Lower leg skin (tissue), 3 donors: Measurements from ENCODE around the gene ZNF593OS.

Source experiments
- POLR2A ChIP-seq, 2 donors: fragments of 450-650 bp; IDR thresholded peaks; one replicate each; pipeline ENCODE4 v1.6.1; 2016 to 2017; ENCODE audit warnings: antibody characterized with exemption in 2 of 2, mild to moderate bottlenecking in 1 of 2, moderate library complexity in 1 of 2
- TF ChIP-seq, protein P1 (sequence below), 3 donors: fragments of 450-650 bp; IDR thresholded peaks; one replicate each; pipeline ENCODE4 v1.5.1; 2016; ENCODE audit warnings: antibody characterized with exemption in 3 of 3, mild to moderate bottlenecking in 3 of 3, moderate library complexity in 2 of 3

DNA sequence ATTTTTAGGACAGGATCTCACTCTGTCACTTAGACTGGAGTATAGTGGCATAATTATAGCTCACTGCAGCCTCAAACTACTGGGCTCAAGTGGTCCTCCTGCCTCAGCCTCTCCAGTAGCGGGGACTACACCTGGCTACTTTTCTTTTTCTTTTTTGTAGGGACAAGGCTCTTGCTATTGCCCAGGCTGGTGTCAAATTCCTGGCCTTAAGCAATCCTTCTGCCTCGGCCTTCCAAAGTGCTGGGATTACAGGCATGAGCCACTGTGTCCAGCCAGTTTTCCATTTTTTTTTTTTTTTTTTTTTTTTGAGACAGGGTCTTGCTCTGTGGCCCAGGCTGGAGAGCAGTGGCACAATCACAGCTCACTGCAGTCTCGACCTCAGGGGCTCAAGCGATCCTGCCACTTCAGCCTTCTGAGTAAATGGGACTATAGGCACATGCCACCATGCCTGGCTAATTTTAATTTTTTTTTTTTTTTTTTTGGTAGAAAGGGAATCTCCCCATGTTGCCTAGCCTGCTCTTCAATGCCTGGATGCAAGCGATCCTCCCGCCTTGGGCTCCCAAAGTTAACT lies 41.8 kb upstream of the ZNF593OS start:
- TF ChIP-seq, protein P1, sequence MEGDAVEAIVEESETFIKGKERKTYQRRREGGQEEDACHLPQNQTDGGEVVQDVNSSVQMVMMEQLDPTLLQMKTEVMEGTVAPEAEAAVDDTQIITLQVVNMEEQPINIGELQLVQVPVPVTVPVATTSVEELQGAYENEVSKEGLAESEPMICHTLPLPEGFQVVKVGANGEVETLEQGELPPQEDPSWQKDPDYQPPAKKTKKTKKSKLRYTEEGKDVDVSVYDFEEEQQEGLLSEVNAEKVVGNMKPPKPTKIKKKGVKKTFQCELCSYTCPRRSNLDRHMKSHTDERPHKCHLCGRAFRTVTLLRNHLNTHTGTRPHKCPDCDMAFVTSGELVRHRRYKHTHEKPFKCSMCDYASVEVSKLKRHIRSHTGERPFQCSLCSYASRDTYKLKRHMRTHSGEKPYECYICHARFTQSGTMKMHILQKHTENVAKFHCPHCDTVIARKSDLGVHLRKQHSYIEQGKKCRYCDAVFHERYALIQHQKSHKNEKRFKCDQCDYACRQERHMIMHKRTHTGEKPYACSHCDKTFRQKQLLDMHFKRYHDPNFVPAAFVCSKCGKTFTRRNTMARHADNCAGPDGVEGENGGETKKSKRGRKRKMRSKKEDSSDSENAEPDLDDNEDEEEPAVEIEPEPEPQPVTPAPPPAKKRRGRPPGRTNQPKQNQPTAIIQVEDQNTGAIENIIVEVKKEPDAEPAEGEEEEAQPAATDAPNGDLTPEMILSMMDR (IDR thresholded peaks at IDR 0.05): no peak
- no peak for TF ChIP-seq POLR2A (IDR thresholded peaks at IDR 0.05)
